ENCODE measurements around the gene CNTFR. TPM values are rescaled to one million over a fixed set of nuclear protein-coding genes. Genes with fewer than 3 reads are reported as not detected.

Gene CNTFR
- total RNA-seq, 1 donor from 2014 or later: 1.1 TPM

GRCh38 chr9:34508951-34509350 is 80.6 kb downstream of the CNTFR start:
- no peak overlapping the region for H3K4me3 ChIP-seq (ENCODE audit: low read depth, low read length)
- no peak for TF ChIP-seq CTCF (IDR thresholded peaks at IDR 0.05; ENCODE audit: insufficient read depth, low read length, poor library complexity, severe bottlenecking)
- H3K27me3 ChIP-seq (ENCODE audit: control insufficient read depth, insufficient read depth, low read length): peaks cover 34% of the 10 kb centered on the region
- H3K36me3 ChIP-seq (ENCODE audit: control insufficient read depth, insufficient read depth, low read length): no peaks in the 10 kb centered on the region
- no peak for DNase-seq (ENCODE audit: low read depth)

- no peak for TF ChIP-seq CTCF (IDR thresholded peaks at IDR 0.05; ENCODE audit: insufficient read depth, low read length, poor library complexity, severe bottlenecking)
- DNase-seq (ENCODE audit: low read depth): no peak
- H3K27me3 ChIP-seq (ENCODE audit: control insufficient read depth, insufficient read depth, low read length): peaks cover 38% of the 10 kb centered on the region
These were observed 81.1 kb downstream of the CNTFR start for GRCh38 chr9:34508463-34508862.

GRCh38 chr9:34507966-34508365 is 81.6 kb downstream of the CNTFR start:
- no peak for TF ChIP-seq CTCF (IDR thresholded peaks at IDR 0.05; ENCODE audit: insufficient read depth, low read length, poor library complexity, severe bottlenecking)
- H3K4me3 ChIP-seq (ENCODE audit: low read depth, low read length): no peak overlapping the region
- no peak for DNase-seq (ENCODE audit: low read depth)
- H3K27me3 ChIP-seq (ENCODE audit: control insufficient read depth, insufficient read depth, low read length): peaks cover 43% of the 10 kb centered on the region
- H3K36me3 ChIP-seq (ENCODE audit: control insufficient read depth, insufficient read depth, low read length): no peaks in the 10 kb centered on the region

More at GRCh38 chr9:34508463-34508862, 81.1 kb downstream of the CNTFR start:
- no peak overlapping the region for H3K4me3 ChIP-seq (ENCODE audit: low read depth, low read length)
- H3K36me3 ChIP-seq (ENCODE audit: control insufficient read depth, insufficient read depth, low read length): no peaks in the 10 kb centered on the region

- no peak for TF ChIP-seq CTCF (IDR thresholded peaks at IDR 0.05; ENCODE audit: insufficient read depth, low read length, poor library complexity, severe bottlenecking)
- DNase-seq (ENCODE audit: low read depth): no peak
- H3K27me3 ChIP-seq (ENCODE audit: control insufficient read depth, insufficient read depth, low read length): peaks cover 41% of the 10 kb centered on the region
- H3K36me3 ChIP-seq (ENCODE audit: control insufficient read depth, insufficient read depth, low read length): no peaks in the 10 kb centered on the region
- no peak overlapping the region for H3K4me3 ChIP-seq (ENCODE audit: low read depth, low read length)
These were observed 82.0 kb downstream of the CNTFR start for GRCh38 chr9:34507556-34507955.

GRCh38 chr9:34506623-34507022 is 82.9 kb downstream of the CNTFR start:
- Histone ChIP-seq H3K27me3 (ENCODE audit: control insufficient read depth, insufficient read depth, low read length) (peaks cover 37% of the 10 kb centered on the region), H3K4me3 (ENCODE audit: low read depth, low read length) (no peak overlapping the region), H3K36me3 (ENCODE audit: control insufficient read depth, insufficient read depth, low read length) (no peaks in the 10 kb centered on the region)
- DNase-seq (ENCODE audit: low read depth): no peak
- TF ChIP-seq CTCF (IDR thresholded peaks at IDR 0.05; ENCODE audit: insufficient read depth, low read length, poor library complexity, severe bottlenecking): no peak

GRCh38 chr9:34505370-34506120 is 84.0 kb downstream of the CNTFR start:
- no peak for DNase-seq (ENCODE audit: low read depth)
- H3K4me3 ChIP-seq (ENCODE audit: low read depth, low read length): no peak overlapping the region
- TF ChIP-seq CTCF (IDR thresholded peaks at IDR 0.05; ENCODE audit: insufficient read depth, low read length, poor library complexity, severe bottlenecking): no peak
- H3K27me3 ChIP-seq (ENCODE audit: control insufficient read depth, insufficient read depth, low read length): peaks cover 34% of the 10 kb centered on the region
- no peaks in the 10 kb centered on the region for H3K36me3 ChIP-seq (ENCODE audit: control insufficient read depth, insufficient read depth, low read length)
